GM18508 (cell line): Measurements from ENCODE around the gene PINLYP.
"Not testable (repeated sequence)": the region's sequence is repeated elsewhere in the genome, so short reads cannot be mapped to it uniquely, and the experiment has no call there.

ENCODE experiments used
- ATAC-seq: cut with Tn5 transposase; IDR thresholded peaks from one replicate; pipeline ENCODE4 v1.9.1; 2021; ENCODE audit warnings: moderate number of reproducible peaks; ENCODE audit not compliant: insufficient read depth, unreplicated experiment

PINLYP gene

DNA sequence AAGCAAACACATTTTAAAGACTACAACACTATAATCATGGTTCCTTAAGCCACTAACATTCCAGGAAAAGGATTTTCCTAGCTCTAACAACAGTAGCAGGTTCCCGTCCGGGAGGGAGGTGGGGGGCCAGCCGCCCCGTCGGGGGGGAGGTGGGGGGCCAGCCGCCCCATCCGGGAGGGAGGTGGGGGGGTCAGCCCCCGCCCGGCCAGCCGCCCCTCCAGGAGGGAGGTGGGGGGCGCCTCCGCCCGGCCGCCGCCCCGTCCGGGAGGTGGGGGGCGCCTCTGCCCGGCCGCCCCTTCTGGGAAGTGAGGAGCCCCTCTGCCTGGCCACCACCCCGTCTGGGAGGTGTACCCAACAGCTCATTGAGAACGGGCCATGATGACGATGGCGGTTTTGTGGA, 27.7 kb upstream of the PINLYP start:
- not testable (repeated sequence) for ATAC-seq

GRCh38 chr19:43548706-43549105, 26.9 kb upstream of the PINLYP start:
- ATAC-seq: no peak

- ATAC-seq: no peak
Observed at GRCh38 chr19:43551399-43552197, 24.0 kb upstream of the PINLYP start.

GRCh38 chr19:43552198-43552450, 23.5 kb upstream of the PINLYP start:
- no peak for ATAC-seq

GRCh38 chr19:43552616-43553015, 23.0 kb upstream of the PINLYP start:
- no peak for ATAC-seq

DNA sequence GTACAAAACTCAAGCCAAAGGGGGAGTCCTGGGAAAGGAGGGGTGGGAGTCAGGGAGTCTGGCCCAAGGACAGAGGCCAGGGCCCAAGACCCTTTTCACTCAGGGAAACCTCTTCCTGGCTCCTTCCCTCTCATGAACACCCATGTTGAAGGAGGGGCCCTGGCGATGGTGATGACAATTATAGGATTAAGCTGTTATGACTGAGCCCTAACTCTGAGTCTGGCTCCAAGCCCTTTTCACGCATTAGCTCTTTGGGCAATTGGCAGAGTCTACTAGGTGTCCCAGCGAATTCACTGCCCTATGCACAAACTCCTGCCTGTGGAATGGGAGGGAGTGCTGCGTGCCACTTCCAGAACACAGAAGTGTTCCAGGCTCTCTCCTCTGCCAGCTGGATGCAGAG, 21.9 kb upstream of the PINLYP start:
- ATAC-seq: no peak

GRCh38 chr19:43554317-43554895, 21.2 kb upstream of the PINLYP start:
- ATAC-seq: no peak

GRCh38 chr19:43555185-43555770, 20.3 kb upstream of the PINLYP start:
- ATAC-seq: no peak

GRCh38 chr19:43560687-43561086, 14.9 kb upstream of the PINLYP start:
- ATAC-seq: no peak

GRCh38 chr19:43561139-43561970, 14.2 kb upstream of the PINLYP start:
- no peak for ATAC-seq

DNA sequence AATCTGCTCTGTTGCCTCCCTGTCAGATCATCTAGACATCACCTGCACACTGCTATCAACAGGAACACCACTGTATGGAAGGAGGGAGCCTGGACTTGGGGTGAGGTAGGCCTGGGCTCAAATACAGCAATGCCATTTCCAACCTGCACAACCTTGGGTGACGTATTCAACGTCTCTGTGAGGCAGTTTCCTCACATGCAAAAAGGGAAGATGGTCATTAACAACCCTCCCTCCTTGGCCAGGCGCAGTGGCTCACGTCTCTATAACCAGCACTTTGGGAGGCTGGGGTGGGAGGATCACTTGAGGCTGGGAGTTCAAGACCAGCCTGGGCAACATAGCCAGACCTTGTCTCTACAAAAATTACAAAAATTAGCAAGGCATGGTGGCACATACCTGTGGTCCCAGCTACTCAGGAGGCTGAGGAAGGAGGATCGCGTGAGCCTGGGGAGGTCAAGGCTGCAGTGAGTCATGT, 13.3 kb upstream of the PINLYP start:
- no peak for ATAC-seq

DNA sequence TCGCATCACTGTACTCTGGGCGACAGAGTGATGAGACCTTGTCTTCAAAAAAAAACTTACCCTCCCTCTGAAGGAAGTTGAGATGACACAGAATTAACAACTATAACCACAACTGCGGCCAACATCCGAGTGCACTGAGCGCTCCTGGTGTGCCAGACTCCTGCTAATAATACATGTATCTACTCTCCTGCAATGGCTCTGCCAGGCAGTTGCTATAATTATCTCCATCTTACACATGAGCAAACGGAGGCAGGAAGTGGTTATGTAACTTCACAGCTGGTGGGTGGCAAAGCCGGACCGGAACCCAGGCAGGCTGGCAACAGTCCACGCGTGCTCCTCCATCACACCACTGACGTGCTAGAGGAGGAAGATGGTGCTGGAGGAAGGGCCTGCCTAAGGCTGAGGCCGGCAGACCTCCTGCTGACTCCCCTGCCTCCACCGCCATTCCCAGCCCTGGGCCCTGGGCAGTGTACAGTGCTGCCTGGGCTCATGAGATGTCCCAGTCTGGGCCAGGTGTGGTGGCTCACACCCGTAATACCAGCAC, 12.8 kb upstream of the PINLYP start:
- ATAC-seq: no peak

DNA sequence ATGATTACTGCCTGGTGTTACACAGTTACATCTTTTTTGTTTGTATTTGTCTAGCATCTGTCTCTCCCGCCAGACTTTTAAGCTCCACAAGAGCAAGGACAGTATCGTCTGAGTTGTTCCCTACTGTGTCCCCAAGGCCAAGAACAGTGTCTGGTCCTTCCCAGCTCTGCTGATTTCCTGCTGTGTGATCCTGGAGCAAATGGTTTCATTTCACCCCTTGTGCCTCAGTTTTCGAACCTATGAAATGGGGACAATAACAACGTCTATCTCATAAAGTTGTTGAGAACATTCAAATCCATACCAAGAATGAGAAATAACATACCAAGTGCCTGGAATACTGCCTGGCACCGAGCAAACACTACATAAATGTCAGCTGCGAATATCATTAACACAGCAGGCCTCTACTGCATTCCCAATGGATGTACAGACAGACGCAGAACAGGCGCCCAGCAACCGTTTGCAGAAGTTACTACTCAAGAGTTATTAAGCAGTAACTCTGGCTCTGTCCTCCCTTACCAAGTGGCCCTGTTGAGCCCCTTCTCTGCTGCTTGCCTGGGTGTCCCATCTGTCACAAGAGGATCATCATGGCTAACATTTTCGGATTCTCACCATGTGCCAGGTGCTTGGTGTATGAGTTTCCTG, 11.7 kb upstream of the PINLYP start:
- ATAC-seq: no peak

GRCh38 chr19:43564800-43565199, 10.8 kb upstream of the PINLYP start:
- ATAC-seq: no peak

GRCh38 chr19:43569657-43570056, 5.9 kb upstream of the PINLYP start:
- ATAC-seq: no peak

DNA sequence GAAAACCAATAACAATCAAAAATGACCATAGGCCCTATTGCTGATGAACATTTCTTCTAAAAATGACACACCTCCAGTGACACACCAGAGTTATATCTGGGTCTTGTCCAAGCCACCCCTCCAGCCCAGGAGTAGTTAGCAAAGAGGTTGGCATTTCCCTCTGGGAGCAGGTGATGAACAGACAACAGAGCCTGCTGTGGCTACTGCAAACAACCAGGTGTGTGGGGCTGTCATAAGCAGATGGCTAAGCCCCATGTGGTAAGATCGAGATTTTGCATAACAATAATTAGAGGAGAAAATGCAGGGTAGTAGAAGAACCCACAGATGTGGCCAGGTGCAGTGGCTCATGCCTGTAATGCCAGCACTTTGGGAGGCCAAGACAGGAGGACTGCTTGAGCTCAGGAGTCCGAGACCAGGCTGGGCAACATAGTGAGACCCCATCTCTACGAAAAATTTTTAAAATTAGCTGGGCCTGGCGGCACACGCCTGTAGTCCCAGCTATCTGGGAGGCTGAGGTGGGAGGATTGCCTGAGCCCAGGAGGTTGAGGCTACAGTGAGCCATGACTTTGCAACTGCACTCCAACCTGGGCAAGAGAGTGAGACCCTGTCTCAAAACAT, 5.3 kb upstream of the PINLYP start:
- no peak for ATAC-seq

GRCh38 chr19:43572171-43572588, 3.4 kb upstream of the PINLYP start:
- no peak for ATAC-seq

GRCh38 chr19:43574424-43575155, 1.0 kb upstream of the PINLYP start:
- no peak for ATAC-seq
